GM19351 (cell line): Measurements from ENCODE around the gene PTPRCAP.

ENCODE experiments used
- ATAC-seq: cut with Tn5 transposase; IDR thresholded peaks from one replicate; pipeline ENCODE4 v1.9.1; 2021; ENCODE audit warnings: mild to moderate bottlenecking, moderate library complexity; ENCODE audit not compliant: unreplicated experiment

PTPRCAP gene

DNA sequence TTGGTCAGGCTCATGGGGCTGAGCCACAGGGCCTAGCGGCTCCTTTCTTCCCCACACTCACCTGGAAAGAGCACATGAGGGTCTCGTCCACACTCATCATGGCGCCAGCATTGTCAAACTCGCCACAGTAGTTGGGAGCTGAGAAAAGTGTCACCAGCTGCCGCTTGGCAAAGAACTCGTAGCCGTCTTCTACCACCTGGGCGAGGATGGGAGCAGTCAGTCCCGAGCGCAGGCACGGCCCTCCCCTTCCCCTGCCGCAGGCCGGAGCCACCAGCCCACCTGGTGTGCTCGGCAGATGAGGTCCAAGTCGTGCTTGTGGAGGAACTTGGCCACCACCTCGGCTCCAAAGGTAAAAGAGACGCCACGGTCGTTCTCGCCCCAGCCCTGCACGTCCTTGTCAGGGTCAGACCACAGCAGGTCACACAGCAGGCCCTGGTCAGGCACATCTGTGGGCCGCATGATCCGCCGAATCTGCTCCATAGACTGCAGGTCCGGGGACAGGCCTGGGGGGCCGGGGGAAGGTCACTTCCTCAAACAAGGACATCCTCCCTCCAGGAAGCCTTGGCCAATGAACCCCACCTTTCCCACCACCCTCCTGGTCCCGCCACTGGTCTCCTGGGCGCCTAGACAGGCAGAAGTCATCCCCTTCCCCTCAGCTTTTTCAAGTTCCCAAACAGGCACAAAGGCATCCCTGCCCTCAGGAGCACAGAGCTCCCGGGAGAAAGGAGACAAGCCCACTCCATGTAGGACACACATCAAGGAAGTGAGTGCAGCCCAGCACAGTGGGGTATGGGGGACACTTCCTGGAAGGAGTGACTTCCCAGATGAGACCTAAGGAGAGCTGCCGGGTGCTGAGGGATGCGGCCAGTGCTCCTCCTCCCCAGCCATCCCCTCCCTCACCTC lies 38.6 kb downstream of the PTPRCAP start:
- no peak for ATAC-seq

DNA sequence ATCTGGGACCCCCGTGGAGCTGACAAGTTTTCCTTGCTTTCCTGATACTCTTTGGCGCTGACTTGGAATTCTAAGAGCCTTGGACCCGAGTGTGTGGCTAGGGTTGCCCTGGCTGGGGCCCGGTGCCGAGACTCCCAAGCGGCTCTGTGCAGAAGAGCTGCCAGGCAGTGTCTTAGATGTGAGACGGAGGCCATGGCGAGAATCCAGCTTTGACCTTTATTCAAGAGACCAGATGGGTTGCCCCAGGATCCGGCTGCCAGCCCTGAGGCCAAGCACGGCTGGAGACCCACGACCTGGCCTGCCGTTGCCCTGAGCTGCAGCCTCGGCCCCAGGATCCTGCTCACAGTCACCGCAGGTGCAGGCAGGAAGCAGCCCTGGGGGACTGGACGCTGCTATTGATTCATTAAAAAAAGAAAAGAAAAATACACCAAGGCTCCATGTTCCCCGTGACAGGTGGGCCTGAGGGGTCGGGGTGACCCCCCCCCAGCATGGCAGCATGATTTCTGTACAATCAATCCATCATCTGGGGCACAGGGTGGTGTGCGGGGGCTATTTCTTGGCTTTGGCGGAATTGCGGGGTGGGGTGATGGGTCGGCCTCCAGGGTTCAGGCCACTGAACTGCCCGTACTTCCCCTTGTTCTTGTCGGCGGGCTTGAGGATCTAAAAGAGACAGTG lies 39.4 kb downstream of the PTPRCAP start:
- ATAC-seq = no peak

DNA sequence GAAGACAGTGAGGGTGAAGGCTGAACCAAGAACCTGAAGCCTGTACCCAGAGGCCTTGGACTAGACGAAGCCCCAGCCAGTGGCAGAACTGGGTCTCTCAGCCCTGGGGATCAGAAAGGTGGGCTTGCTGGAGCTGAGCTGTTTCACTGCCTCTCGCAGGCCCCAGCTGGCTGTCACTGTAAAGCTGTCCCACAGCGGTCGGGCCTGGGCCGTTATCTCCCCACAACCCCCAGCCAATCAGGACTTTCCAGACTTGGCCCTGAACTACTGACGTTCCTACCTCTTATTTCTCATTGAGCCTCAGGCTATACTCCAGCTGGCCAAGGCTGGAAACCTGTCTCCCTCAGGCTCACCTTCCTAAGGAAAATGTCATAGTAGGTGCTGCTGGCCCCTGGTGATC lies 39.9 kb downstream of the PTPRCAP start:
- ATAC-seq = no peak

DNA sequence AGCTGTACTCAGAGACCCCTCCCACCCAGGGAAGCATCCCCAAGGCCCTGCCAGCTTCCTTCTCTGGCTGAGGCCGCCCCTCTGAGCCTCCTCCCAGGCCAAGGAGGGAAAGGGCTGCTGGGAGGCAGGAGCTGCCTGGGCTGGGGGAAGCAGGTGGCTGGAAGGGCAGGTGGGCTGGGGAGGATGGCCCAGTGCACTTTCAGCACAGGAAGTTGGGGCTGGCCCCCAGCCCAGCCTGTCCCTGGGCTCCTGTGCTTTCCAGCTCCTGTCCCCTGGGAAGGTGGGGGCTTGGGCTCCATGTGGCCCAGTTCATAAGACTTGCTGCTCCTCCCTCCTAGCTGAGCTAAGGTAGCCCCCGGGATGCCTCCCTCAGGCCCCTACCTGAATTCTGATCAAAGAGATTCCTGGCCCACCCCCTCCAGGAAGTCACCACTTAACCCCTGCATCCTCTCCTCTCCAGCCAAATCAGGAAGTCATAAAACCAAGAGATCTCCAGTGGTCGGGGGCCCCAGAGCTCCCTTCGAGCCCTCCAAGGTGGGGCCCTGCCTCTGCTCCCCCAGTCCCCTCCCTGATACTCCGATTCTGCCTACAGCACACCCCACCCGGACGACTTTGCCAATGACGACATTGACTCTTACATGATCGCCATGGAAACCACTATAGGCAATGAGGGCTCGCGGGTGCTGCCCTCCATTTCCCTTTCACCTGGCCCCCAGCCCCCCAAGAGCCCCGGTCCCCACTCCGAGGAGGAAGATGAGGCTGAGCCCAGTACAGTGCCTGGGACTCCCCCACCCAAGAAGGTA lies 40.7 kb downstream of the PTPRCAP start:
- no peak for ATAC-seq

DNA sequence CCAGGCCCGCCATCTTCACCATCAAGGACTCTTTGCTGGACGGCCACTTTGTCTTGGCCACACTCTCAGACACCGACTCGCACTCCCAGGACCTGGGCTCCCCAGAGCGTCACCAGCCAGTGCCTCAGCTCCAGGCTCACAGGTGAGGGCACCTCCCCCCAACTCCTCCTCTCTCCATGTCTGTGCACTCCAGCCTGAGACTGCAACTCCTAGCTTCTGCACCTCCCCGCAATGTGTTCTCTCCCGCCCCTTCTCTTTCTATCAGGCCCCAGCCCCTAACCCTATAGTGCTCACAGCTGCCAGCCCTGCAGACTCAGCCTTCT lies 41.3 kb downstream of the PTPRCAP start:
- ATAC-seq = no peak

DNA sequence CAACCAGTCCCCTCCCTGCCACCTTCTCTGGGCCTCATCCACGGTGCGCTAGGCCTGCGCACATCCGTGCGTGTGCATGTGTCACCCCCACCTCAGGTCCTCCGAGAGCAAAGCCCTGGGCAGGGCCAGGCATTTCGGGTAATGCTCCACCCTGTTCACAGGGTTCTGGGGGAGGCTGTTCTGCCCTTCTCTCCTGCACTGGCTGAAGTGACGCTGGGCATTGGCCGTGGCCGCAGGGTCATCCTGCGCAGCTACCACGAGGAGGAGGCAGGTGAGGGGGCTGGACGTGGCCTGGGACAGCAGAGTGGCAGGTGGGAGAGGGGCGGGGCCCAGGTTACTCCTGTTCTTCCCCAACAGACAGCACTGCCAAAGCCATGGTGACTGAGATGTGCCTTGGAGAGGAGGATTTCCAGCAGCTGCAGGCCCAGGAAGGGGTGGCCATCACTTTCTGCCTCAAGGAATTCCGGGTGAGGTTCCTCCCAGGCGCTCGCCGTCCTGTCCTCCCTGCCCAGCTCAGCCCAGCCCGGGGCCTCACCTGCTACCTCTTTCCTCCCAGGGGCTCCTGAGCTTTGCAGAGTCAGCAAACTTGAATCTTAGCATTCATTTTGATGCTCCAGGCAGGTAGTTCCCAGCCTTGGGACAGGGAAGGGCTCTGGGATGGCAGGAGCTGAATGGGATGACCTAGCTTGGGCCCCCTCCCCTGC lies 41.8 kb downstream of the PTPRCAP start:
- no peak for ATAC-seq

DNA sequence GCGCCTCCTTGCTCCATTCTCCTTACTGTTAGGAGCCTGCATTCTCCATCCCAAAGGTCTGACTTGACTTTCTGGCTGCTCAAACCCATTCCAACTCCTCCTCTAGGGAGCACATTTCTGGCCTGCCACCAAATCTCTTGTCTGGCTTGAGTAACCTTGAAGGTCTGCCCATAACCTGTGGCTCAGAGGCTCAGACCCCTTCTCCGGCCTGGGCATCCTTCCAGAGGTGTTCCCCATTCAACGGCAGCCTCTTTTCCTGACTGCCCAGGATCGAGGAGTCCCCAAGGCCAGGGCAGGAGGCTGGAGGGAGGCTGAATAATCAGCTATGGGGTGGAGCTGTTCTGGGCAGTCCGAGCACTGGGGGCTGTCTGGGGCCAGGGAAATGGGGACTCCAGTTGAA lies 43.5 kb downstream of the PTPRCAP start:
- no peak for ATAC-seq

DNA sequence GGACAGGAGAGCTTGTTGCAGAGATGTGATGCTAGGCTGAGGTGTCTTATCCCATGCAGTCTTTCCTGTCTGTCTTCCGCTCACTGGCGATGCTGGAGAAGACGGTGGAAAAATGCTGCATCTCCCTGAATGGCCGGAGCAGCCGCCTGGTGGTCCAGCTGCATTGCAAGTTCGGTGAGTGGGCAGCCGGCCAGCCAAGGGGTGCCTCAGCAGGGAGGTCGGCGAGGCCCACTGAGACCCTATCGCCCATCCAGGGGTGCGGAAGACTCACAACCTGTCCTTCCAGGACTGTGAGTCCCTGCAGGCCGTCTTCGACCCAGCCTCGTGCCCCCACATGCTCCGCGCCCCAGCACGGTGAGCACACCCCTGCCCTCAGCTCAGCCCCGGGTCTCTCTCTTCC lies 44.0 kb downstream of the PTPRCAP start:
- no peak for ATAC-seq

DNA sequence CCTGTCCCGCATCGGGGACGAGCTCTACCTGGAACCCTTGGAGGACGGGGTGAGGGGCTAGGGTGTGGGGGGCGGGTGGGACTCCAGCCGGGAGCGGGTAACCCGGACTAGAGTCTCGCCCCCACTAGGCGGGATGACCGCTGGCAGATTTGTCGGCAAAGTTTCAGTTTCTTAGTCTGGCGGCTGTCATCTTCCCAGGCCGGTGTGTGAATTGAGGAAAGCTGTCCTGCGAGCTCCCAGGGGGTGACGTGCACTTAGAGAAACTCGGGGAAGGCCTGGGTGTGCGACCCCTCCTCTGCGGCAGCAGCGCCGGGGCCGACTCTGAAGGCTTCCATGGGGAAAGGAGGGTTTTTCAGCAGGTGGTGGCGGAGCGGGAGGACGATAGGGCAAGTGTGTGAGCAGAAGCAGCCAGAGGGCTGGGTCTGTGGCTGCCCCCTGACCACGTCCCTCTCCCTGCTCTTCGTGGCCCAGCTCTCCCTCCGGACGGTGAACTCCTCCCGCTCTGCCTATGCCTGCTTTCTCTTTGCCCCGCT lies 45.2 kb downstream of the PTPRCAP start:
- ATAC-seq = no peak

DNA sequence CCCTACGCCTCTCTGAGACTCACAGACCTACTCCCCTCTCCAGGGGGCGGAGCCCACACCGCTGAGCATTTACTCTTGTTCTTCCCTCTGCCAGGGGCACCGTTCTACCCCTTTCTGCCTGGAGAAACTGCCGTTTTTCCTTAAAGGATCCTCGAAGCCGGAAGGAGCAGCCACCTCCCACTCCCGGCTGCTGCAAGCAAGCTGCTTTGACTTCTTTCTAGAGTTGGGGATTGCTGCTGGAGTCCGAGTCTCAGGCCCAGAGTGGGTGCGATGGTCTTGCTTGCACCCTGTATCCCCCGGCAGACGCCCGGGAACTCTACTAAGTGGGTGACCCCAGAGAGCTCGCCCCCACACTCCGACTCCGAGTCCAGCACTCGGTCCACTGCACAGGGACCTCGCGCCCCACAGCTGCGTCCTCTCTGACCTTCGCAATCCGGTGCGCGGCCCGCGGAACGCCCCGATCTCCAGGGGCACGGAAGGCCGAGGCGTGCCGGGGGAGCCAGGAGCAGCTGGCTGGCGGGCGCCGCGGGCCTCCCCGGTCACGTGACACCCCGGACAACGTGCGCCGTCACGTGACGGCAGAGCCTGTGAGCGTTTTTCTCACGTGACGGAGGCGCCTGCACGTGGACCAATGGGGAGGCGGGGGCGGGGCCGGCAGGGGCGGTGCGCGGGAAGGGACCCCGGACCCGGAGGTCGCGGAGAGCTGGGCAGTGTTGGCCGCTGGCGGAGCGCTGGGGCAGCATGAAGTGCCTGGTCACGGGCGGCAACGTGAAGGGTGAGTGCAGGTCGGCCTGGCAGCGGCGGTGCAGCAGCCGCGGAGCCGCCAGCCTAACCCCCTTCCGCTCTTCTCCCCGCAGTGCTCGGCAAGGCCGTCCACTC lies 45.9 kb downstream of the PTPRCAP start, which contains the start of gene RAD9A:
RAD9A (plus strand) TSS at position 683 of the 879 bp plus-strand sequence; CDS start at position 742, 59 bp downstream.
- ATAC-seq = peak; percentile 72

DNA sequence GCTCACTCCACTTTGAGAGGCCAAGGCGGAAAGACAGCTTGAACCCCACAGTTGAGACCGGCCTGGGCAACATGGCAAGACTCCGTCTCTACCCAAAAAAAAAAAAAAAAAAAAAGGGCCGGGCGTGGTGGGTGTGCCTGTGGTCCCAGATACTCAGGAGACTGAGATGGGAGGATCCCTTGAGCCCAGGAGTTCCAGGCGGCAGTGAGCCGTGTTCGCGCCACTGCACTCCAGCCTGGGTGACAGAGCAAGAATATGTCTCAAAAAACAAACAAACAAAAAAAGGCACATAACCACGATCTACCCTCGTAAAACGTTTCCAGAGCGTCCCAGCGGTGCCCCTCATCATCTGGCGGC lies 46.6 kb downstream of the PTPRCAP start:
- no peak for ATAC-seq

DNA sequence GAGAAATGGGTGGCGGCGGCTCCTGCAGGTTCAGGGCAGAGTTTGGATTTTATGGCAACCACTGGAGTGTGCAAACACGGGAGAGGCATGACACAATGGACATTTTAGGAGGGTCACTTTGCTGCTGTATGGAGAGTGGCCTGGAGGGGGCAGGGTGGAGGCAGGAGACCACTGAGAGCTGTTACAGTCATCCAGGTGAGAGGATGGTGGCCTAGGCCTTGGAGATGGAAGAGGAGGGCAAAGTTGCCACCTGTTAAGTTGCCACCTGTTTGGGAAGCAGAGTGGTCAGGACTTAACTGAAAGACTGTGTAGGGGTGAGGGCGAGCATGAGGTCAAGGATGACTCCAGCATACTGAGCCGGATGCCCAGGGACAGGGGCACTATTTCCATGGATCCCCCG lies 48.0 kb downstream of the PTPRCAP start:
- no peak for ATAC-seq

DNA sequence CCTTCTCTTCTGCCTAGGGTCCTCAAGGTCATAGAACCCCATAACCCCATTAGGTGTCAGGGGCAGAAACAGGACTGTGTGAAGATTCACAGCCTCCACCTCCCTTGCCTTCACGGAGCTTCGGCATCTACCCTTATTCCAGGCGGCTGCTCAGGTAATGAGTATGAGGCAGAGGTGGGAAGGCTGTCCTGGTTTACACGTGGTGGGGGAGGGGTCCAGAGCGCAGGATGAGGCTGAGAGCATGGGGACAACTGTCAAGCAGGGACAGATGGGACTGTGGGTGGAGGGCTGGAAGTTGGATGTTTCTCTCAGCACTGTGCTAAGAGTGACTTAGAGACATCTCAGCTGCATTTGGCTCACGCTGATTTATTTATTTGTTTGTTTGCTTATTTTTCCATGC lies 50.0 kb downstream of the PTPRCAP start:
- no peak for ATAC-seq

DNA sequence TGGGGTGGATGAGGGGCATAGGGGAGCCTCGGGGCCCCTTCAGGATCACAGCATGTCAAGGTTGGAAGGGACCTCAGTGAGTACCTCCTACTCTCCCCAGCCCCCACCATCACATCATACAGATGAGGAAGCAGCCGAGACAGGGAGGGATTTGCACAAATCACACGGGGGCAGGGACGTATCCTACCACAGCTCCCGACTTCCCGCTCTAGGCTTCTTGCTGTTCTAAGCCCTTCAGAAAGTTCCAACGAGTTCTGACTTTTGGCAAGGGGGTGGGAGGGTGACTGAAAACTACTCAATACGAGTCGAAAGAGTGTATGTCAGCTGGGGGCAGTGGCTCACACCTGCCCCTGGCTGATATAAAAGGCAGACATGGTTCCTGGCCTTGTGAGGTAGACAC lies 50.4 kb downstream of the PTPRCAP start:
- ATAC-seq = no peak
